ENCODE measurements around the gene DOCK2.

Gene DOCK2

DNA sequence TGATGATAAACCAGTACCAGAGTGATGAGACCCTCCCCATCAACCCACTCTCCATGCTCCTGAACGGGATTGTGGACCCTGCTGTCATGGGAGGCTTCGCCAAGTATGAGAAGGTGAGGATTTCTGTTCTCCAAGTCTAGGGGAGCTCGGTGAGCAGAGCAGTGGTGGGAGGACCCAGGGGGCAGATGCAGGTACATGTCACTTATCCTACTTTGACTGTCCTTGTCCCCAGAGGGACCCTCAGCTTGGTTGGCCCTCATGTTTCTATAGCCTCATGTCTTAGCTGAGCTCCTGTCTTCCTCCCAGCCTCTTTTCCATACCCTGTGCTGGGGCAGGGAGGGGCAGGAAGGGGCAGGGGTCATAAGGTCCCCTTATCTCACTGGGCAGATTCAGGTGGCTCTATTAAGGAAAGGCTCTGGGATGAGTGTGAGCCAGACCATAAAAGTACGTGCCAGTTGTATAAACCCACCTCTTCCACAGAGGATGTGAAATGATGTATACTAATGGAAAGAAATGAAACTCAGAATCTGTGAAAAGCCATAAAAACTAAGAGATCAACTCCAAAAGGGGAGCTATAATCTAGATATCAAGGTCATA lies 430.6 kb downstream of the DOCK2 start:
- Histone ChIP-seq H3K27me3 (ENCODE audit: low read length) (no peaks in the 10 kb centered on the region), H3K4me2 (ENCODE audit: low read depth, low read length, poor library complexity, severe bottlenecking) (no peak overlapping the region), H3K79me2 (ENCODE audit: insufficient read depth, low read length) (no peaks in the 10 kb centered on the region), H3F3A (ENCODE audit: insufficient read depth) (no peaks in the 10 kb centered on the region), H3K9ac (ENCODE audit: low read length) (no peak overlapping the region), H3K9me2 (replicated peaks; ENCODE audit: insufficient read depth, low read length) (no peaks in the 10 kb centered on the region), H4K20me1 (ENCODE audit: low read depth, low read length) (no peaks in the 10 kb centered on the region), H3K27ac (ENCODE audit: low read depth, low read length) (no peak overlapping the region), H3K4me3 (ENCODE audit: insufficient read depth, low read length, poor library complexity, severe bottlenecking) (no peak overlapping the region), H2AFZ (ENCODE audit: low read depth, low read length, severe bottlenecking) (no peak overlapping the region), H3K9me3 (ENCODE audit: insufficient read depth, low read length) (no peaks in the 10 kb centered on the region), H3K36me3 (ENCODE audit: low read length) (peaks cover 12% of the 10 kb centered on the region; the same call in 1 of the 2 replicates)
- TF ChIP-seq, protein P1, sequence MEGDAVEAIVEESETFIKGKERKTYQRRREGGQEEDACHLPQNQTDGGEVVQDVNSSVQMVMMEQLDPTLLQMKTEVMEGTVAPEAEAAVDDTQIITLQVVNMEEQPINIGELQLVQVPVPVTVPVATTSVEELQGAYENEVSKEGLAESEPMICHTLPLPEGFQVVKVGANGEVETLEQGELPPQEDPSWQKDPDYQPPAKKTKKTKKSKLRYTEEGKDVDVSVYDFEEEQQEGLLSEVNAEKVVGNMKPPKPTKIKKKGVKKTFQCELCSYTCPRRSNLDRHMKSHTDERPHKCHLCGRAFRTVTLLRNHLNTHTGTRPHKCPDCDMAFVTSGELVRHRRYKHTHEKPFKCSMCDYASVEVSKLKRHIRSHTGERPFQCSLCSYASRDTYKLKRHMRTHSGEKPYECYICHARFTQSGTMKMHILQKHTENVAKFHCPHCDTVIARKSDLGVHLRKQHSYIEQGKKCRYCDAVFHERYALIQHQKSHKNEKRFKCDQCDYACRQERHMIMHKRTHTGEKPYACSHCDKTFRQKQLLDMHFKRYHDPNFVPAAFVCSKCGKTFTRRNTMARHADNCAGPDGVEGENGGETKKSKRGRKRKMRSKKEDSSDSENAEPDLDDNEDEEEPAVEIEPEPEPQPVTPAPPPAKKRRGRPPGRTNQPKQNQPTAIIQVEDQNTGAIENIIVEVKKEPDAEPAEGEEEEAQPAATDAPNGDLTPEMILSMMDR (IDR thresholded peaks at IDR 0.05; ENCODE audit: insufficient read depth, low read length, poor library complexity, severe bottlenecking) = no peak
- no peak for TF ChIP-seq EZH2phosphoT487 (conservative IDR thresholded peaks at IDR 0.05; ENCODE audit: low read length)

GRCh38 chr5:170069512-170069911 lies 432.4 kb downstream of the DOCK2 start:
- Histone ChIP-seq H3K4me3 (ENCODE audit: insufficient read depth, low read length, poor library complexity, severe bottlenecking) (no peak overlapping the region), H3K36me3 (ENCODE audit: low read length) (peaks cover 12% of the 10 kb centered on the region; the same call in 1 of the 2 replicates), H2AFZ (ENCODE audit: low read depth, low read length, severe bottlenecking) (no peak overlapping the region), H3K27me3 (ENCODE audit: low read length) (no peaks in the 10 kb centered on the region), H4K20me1 (ENCODE audit: low read depth, low read length) (no peaks in the 10 kb centered on the region), H3F3A (ENCODE audit: insufficient read depth) (no peaks in the 10 kb centered on the region), H3K9me3 (ENCODE audit: insufficient read depth, low read length) (no peaks in the 10 kb centered on the region), H3K9ac (ENCODE audit: low read length) (no peak overlapping the region), H3K27ac (ENCODE audit: low read depth, low read length) (no peak overlapping the region), H3K79me2 (ENCODE audit: insufficient read depth, low read length) (no peaks in the 10 kb centered on the region), H3K4me2 (ENCODE audit: low read depth, low read length, poor library complexity, severe bottlenecking) (no peak overlapping the region), H3K9me2 (replicated peaks; ENCODE audit: insufficient read depth, low read length) (no peaks in the 10 kb centered on the region)
- no peak for TF ChIP-seq EZH2phosphoT487 (conservative IDR thresholded peaks at IDR 0.05; ENCODE audit: low read length)
- TF ChIP-seq, protein P1 (IDR thresholded peaks at IDR 0.05; ENCODE audit: insufficient read depth, low read length, poor library complexity, severe bottlenecking) = no peak

- Histone ChIP-seq H3K4me3 (ENCODE audit: insufficient read depth, low read length, poor library complexity, severe bottlenecking) (no peak overlapping the region), H3K27ac (ENCODE audit: low read depth, low read length) (no peak overlapping the region), H3K9me2 (replicated peaks; ENCODE audit: insufficient read depth, low read length) (no peaks in the 10 kb centered on the region), H3K9ac (ENCODE audit: low read length) (no peak overlapping the region), H4K20me1 (ENCODE audit: low read depth, low read length) (no peaks in the 10 kb centered on the region), H3F3A (ENCODE audit: insufficient read depth) (no peaks in the 10 kb centered on the region), H3K27me3 (ENCODE audit: low read length) (no peaks in the 10 kb centered on the region), H2AFZ (ENCODE audit: low read depth, low read length, severe bottlenecking) (no peak overlapping the region), H3K36me3 (ENCODE audit: low read length) (peaks cover 12% of the 10 kb centered on the region; the same call in 1 of the 2 replicates), H3K79me2 (ENCODE audit: insufficient read depth, low read length) (no peaks in the 10 kb centered on the region), H3K9me3 (ENCODE audit: insufficient read depth, low read length) (no peaks in the 10 kb centered on the region), H3K4me2 (ENCODE audit: low read depth, low read length, poor library complexity, severe bottlenecking) (no peak overlapping the region)
- no peak for TF ChIP-seq EZH2phosphoT487 (conservative IDR thresholded peaks at IDR 0.05; ENCODE audit: low read length)
- TF ChIP-seq, protein P1 (IDR thresholded peaks at IDR 0.05; ENCODE audit: insufficient read depth, low read length, poor library complexity, severe bottlenecking) = peak; percentile 37
Observed at GRCh38 chr5:170070556-170071412, 433.7 kb downstream of the DOCK2 start.
